ENCODE data around the gene ATP1A1.

The ATP1A1 gene

DNA sequence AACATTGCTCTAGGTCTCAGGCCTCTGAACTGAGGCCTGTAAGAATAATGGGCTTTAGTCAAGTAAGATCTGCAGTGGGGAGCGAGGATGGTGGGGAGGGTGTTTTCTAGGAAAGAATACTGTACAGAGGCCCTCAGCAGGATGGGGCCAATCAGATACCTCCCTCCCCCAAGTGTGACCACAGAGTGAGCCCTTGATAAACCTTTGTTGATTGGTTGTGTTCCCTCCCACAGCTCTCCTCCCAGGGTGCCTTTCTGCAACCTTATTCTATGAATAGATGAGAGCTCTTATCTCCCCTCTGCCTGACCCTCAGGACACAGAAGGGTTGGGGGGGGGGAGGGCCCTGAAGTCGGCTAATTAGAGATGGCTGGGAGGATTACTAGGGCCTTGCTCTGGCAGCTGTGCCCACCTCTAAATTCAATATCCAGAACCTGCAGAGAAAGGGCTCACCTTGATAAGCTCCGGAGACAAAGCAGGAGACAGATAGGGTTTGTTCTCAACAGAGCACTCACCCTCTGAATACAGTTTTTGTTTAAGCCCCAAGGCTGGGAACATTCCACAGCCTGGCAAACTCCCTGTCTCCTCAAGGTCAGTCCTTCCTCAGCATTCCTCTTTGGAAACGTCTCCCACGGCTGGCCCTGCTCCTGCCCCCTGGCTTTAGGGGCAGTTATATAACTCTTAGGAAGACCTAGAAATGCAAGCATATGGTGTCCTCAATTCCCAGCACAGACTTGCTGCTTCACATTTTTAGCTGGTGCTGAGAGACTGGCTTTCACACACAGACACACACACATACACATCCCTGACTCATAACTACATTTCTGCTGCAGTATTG is 42.9 kb downstream of the ATP1A1 start:
- no peak for DNase-seq

DNA sequence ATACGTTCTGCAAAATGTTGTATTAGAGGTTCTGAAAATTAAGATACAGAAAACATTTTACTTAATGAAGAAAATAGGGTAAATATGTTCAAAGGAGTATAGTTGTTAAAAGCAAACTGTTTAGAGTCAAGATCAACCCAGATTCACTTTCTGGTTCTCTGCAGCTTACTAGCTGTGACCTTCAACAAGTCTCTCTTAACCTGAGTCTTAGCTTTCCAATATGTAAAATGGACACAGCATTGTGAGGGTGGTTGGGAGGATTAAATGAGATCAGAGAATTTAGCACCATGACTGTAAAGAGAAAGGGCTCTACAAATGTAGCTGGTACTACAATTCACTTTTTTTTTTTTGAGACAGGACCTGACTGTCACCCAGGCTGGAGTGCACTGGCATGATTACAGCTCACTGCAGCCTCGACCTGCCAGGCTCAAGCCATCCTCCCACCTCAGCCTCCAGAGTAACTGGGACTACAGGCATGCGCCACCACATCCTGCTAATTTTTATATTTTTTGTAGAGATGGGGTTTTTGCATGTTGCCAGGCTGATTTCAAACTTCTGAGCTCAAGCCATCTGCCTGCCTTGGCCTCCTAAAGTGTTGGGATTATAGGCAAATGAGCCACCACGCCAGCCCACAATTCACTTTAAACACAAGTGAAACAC is 43.9 kb downstream of the ATP1A1 start:
- DNase-seq = no peak

DNA sequence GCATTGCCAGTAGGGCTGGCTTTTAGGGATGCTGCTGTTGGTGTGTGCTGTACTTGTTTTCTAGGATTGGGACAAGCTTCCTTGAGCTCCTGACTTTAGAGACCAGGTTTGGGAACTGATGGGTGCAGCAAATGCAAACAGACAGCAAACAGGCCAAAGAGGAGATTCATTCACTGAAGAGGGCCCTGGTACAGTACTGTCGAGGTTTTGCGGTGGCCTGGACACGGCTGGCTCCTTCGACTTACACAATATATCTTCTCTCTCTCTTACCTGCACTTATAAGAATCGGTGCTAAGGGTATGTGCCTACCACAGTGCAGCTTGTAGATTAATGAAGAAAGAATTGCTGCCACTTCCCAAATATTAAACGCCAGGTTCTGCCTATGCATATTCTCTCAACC is 44.6 kb downstream of the ATP1A1 start:
- DNase-seq = no peak

DNA sequence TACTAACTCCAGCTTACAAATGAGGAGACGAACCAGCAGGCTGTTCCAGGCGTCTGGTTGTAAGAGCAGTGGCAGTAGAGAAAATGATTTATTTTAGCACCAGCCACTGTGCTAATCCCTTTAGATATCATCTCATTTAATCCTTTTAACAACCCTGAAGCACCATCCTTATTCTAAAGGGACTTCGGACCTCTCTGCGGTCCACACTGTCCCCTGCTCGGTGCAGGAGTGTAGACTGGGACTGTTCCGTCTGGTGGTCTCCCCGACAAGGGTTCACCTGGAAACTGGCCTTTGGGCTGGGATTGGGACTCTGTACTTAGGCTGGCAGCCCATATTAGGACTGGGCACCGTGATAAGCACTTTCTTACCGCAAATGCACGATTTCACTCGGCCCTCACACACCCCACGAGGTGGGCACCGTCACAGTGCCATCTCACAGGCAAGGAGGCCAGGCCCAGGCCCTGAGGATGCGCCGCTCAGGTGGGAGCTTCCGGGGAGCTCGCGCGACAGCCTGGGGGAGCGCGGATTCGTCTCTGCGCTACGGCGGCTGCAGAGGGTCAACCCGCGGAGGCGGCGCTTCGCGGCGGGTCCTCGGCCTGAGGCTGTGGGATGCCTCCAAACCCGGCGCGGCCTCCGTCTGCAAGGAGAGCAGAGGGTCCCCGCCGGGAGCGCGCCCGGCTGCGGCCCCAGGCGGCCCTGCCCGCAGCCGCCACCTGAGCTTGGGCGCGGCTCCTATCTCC is 45.2 kb downstream of the ATP1A1 start:
- peak; percentile 95 for DNase-seq

DNA sequence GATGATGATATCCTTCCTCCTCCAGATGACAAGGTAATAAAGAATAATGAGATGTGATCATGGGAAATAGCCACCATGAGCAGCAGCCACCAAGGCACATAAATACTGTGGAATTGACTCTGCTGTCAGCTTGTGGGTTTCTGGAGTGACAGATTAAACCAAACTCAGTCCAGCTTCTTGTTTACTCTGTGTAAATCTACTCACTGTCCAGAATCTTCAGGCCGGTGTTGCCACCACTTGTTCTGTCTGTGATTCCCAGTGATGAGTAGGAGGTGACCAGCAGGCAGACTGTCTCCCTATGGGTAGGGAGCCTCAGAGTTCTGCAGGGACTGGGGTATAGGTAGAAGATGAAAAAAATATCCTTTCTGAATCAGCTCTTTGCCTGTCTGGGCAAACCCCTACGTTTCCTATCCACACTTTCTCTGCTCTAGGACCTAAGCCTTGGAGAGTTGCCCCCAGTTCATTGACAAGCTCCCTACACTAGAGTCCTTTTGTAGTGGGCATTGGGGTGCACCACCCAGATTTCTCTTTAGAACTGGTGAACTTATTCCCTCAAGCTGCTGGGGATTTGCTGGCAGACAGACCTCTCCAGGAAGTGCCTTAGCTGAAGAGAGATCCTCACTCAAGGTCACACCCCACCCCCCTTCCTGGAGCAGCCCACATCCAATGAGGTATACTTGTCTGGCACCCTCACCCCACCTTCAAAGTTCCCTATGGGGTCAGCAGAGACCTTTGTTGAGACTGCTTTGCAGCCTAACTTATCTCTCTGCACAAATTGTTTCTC is 47.6 kb downstream of the ATP1A1 start:
- no peak for DNase-seq

DNA sequence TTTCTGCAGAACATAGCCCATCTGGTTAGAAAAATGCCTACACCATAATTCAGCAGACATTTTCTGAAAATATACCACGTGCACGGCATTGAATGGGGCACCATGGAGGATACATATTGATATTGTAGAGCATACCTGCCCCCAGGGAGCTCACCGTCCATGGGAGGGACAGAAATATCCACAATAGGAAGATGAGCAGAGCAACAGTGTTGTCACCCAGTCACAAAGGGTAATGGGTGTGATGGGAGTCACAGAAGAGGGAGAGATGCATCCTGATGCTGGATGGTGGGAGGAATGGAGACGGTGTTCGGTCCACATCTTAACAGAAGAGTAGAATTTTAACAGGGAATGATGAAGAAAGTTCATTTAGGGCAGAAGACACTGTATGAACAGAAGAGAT is 51.4 kb downstream of the ATP1A1 start:
- no peak for DNase-seq

DNA sequence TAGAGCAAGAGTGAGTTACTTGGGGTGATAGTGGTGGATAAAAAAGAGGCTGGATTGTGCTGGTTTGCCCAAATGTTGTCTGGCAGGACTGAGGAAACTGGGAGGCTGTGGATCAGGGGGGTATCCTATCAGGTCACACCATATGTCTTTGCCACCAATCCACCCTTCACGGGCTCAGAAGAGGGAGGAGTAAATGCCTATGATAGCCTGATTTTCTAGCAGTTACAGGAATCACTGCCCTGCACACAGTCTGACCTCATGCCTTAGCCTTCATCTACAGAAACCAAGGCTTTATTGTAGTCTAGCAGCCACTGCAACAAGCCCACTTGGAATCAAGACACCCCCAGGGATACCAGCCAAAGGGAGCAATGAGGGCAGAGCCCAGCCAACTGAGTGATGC is 51.8 kb downstream of the ATP1A1 start:
- no peak for DNase-seq

DNA sequence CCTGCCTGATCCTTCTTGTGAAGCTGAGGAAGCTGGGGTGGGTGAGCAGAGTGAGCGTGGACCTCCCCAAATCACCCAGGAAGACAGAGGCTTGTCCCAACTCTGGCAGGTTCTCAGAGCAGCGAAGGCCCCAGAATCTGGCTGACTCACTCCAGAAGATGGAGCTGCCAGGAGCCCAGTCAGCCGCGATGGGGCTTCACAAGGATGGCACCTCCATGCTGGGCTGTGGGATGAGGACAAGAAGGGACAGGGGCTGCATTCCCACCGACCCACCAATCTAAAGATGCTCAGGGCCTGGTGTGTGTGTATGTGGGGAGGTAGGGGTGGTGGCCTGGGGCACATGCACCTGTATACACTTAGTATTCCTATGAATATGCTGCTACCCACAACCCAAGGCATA is 52.9 kb downstream of the ATP1A1 start:
- DNase-seq = no peak

DNA sequence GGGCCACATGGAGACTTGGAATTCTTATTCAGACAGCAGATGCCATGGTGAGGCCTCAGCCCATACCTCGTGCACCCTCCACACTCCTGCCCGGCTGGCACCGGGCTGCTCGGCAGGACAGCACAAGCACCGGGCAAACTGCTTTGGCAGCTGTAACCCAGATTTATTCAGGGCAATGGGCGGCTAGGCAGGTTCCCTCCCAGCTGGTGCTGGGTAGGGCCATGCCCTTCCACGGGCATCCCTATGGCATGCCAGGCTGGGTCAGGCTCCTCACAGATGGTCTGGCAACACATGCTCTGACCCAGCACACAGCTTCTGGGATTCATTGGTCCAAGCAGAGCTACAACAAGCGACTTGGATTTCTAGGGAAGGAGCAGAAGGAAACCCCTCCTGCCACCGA is 53.4 kb downstream of the ATP1A1 start:
- DNase-seq = no peak

DNA sequence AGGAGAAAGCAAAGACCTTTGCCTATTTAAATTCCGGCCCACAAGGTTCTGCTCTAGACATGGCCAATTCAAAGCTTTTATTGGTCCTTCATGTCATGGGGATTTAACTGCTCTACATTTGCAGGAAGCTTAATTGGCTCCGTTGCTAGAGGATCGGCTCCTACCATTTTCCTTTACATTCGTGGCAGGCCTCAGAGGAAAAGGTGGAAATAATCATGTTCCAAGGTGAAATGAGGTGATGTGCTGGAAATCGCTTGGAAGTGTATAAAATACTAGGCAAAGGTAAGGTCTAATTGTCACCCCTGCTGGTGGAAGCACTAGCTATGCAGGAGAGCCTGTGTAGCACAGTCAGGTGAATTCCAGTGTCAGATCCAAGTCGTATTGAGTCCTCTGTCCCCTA is 55.5 kb downstream of the ATP1A1 start:
- DNase-seq = no peak

DNA sequence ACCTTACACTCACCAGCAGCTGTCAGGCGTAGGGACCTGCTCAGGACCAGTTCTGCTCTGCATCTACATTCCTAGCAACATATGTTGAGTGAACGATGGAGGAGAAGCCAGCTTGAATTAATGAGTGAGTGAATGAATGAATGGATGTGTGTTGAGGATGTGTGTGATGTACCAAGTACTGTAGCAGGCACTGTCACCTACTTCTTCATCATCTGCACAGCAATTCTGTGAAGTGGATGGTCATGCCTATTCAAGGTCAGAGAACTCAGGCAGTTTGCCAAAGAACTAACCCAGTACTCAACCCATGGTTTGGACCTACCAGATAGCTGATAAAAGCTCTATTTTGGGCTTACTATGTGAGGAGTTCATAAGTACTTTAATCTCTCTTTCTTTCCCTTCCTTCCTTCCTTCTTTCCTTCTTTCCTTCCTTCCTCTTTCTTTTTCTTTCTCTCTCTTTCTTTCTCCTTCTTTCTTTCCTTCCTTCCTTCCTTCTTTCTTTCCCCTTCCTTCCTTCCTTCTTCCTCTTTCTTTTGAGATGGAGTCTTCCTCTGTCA is 56.9 kb downstream of the ATP1A1 start:
- DNase-seq = no peak

DNA sequence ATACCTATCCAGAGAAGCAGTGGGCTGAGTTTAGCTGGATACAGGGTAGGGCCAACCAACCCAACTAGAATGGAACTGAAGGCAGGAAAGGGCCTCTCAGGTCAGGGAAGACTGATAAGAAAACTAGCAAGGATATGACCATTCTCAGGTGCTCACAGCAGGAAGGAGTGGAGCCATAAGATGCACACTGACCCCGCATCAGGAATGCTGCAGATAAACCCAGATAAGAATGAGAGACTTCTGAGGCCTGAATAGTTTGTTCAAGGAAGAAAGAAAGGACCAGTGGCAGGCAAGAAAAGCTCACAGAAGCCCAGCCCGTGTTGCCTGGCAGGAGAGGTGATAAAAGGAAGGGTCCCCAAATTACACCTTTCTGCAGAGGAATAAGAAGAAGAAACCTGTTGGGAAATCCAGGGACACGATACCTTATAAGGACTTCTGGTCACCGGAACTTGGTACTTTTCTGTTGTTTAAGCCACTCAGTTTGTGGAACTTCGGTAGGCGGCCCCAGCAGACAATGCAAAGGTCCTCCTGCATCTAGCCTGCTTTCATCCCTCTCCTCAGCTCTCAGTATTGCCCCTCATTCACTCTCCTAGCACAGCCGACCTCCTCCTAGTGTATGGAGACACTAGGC is 58.9 kb downstream of the ATP1A1 start:
- no peak for DNase-seq

DNA sequence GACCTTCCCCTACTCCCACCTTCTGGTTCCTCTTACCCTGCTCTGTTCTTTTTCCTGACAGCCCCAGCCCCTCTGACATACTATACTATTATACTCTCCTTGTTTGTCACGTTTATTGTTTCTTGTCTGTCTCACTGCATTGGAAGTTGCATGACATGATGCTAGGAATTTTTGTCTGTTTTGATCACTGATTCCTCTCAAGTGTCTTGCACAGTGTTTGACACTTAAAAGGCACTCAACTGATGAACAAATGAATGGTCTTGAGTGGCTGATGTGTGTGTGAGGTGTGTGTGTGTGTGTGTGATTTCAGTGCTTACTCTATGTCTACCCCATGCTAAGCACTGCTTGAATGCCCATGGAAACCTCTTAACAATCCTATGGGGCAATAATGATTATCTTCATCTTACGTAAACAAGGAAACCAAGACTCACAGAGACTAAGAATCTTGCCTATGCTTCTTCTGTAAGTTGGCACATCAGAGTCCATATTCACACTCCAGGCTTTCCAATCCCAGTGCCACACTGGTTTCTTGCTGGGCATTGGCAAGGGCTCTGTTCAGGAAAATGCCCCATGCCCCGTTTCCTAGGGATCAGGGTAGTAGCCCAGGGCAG is 59.7 kb downstream of the ATP1A1 start:
- no peak for DNase-seq

DNA sequence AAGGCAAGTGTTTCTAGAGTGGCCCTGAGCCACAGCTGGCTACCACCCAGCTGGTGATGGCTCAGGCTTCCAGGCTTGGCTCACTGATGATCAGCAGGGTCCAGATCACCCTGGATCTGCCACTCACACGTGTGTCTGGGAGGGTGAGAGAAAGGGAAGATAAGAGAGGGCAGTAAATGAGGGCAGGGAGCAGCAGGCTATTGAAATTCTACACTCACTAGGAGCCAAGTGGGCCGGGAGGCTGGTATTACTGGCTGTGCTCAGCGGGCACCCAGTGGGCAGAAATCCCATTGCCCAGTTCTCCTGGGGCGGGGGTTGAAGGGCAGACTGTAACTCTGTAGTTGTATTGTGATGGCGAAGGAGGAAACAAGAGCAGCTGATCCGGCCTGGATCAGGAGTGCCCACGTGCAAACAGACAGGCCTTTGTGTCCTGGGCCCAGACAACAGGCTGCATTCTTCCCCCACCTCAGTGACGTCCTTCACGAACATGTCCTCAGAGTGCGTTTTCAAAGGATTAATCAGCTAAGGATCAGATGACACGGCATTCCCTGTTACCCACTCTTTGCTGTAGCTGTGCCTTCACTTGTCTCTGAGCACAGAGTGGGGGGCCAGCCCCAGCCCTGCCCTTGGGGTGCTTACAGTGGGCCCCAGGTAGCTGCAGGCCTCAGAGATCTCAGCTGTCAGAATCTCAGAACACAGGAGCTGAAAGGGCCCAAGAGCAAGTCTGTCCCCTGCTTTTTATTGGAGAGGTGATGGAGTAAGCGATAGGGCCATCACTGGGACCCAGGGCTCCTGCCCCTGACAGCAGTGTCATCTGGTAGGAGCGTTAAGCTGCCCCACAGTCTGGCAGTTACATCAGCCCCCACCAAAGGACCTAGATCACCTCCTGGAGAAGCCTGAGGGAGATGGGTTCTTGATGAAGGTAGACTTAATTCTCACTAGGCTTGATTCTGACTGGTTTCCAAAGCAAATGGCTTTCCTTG is 60.5 kb downstream of the ATP1A1 start:
- no peak for DNase-seq

DNA sequence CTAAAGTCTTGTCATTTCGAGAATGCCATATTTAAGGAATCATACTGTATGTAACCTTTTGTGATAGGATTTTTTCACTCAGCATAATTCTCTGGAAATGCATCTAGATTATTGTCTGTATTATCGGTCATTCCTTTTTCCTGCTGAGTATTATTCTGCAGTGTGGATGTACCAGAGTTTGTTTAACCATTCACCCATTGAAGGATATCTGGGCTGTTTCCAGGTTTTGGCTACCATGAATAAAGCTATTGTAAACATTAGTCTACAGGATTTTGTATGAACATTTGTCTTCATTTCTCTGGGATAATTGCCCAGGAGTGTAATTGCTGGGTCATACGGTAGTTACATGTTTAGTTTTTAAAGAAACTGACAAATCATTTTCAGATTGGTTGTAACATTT is 61.8 kb downstream of the ATP1A1 start:
- DNase-seq = no peak

DNA sequence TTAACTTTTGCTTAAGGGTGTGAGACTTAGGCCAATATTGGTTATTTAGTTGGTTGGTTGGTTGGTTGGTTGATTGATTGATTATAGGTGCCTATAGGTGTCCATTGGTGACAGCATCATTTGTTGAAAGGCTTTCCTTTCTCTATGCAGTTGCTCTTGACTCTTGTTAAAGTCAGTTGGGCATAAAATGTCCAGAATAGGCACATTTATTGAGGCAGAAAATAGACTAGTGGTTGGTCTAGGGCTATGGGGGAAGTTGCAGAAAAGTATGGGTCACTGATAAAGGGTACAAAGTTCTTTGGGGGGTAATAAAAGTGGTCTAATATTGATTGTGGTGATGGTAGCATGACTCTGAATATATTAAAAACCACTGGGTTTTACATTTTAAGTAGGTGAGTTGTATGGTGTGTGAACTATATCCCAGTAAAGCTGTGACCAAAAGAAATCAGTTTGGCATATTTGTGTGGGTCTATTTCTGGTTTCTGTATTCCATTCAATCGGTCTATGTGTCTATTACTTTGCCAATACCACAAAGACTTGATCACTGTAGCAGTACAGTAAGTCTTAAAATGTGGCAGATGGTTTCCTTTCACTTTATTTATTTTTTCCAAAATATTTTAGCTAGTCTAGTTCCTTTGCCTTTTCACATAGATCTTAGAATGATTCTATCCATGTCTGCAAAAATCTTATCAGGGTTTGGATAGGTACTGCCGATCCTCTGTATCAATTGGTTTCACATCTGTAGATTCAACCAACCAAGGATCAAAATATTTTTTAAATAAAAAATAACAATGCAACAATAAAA is 63.0 kb downstream of the ATP1A1 start:
- DNase-seq = no peak

DNA sequence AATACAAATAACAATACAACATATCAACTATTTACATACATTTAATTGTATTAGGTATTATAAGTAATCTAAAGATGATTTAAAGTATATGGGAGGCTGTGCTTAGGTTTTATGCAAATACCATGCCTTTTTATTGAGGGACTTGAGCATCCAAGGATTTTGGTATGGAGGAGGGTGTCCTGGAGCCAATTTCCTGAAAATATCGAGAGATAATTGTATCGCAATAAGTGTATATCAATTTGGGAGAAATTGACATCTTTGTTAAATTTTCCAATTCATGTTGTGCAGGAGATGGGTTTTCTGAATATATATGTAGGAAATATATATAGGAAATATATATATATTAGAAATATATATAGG is 63.5 kb downstream of the ATP1A1 start:
- no peak for DNase-seq

DNA sequence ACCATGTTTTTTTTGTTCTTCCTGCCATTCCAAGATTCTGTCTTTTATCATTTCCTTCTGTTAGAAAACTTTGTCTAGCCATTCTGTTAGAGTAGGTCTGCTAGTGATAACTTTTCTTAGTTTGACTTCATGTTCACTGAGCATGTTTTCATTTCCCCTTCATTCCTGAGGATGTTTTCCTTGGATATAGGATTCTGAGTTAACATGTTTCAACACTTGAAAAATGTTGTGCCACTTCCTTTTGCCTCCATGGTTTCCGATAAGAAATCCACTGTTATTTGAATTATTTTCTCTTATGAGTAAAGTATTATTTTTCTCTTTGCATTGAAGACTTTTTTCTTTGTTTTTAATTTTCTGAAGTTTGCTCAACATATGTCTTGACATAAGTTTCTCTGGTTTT is 66.7 kb downstream of the ATP1A1 start:
- no peak for DNase-seq

DNA sequence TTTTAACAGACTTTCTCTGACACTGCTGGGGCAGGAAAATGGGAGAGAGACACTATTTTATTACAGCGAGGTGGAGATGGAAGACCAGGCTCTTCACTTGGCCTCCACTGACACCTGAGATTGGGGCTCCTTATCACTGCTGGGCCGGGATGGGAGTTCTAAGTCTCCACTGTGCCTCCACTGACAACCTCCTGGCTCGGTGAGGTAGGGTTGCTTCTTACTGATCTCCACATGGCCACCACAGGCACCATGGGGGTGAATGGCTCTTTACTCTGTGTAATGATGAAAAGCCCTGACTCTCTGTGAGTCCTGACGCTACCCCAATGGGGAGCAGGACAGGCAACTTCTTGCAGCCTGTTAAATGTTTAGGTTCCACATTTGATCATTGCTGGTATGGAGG is 67.7 kb downstream of the ATP1A1 start:
- DNase-seq = no peak

DNA sequence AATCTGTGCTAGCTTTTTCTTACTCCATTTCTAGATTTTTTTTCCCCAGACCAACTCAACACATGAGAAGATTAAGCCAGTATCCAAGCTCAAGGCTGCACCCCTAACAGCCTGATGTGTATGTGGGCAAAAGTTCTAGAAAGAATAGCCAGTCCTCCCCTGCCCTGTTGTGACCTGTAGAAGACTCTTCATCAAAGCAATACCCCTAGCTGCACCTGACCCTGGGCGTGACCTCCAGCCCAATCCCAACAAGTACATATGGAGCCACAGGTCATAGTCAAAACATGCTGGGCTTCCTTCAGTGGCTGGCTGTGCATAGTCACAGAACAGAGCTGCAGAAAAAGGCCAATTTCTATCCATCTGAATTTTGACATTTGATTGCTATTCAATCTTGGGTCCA is 72.5 kb downstream of the ATP1A1 start:
- no peak for DNase-seq
